A673 (cell line): Measurements from ENCODE around the gene MPHOSPH6.

Experiments
- EZH2 ChIP-seq: fragments of 200-600 bp; sonication (generic); IDR thresholded peaks from 2 replicates; pipeline ENCODE4 v1.6.1; 2017; ENCODE audit warnings: borderline replicate concordance, low read depth, mild to moderate bottlenecking, mixed read lengths, antibody characterized with exemption, low read length; ENCODE audit not compliant: poor library complexity, severe bottlenecking
- TF ChIP-seq, protein P1 (sequence below): fragments of 300-800, 200-600 bp; sonication (generic); conservative IDR thresholded peaks from 2 replicates; pipeline ENCODE4 v1.5.1; 2017; ENCODE audit warnings: low read depth, mild to moderate bottlenecking, antibody characterized with exemption, low read length, moderate library complexity, mixed read lengths

DNA sequence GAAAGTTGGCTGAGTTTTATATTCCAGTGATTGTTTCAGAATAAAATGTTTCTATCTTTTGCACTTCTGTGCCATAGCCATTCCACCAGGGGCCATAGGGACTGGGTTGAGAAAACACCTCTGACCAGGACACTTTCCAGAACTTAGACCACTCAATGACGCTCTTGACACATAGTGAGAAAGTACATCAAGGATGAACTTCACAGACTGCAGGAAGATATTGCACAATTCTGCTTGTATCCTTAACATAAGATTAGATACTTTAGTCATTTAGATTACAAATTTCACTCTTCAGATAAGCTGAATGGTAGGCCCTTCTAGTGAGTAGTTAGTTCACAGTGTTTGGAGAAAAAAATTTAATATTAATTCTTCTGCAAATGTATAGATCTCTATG lies 13.0 kb upstream of the MPHOSPH6 start:
- TF ChIP-seq, protein P1, sequence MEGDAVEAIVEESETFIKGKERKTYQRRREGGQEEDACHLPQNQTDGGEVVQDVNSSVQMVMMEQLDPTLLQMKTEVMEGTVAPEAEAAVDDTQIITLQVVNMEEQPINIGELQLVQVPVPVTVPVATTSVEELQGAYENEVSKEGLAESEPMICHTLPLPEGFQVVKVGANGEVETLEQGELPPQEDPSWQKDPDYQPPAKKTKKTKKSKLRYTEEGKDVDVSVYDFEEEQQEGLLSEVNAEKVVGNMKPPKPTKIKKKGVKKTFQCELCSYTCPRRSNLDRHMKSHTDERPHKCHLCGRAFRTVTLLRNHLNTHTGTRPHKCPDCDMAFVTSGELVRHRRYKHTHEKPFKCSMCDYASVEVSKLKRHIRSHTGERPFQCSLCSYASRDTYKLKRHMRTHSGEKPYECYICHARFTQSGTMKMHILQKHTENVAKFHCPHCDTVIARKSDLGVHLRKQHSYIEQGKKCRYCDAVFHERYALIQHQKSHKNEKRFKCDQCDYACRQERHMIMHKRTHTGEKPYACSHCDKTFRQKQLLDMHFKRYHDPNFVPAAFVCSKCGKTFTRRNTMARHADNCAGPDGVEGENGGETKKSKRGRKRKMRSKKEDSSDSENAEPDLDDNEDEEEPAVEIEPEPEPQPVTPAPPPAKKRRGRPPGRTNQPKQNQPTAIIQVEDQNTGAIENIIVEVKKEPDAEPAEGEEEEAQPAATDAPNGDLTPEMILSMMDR: no peak
- no peak for TF ChIP-seq EZH2
